ENCODE data around the gene DSTN.

The DSTN gene

DNA sequence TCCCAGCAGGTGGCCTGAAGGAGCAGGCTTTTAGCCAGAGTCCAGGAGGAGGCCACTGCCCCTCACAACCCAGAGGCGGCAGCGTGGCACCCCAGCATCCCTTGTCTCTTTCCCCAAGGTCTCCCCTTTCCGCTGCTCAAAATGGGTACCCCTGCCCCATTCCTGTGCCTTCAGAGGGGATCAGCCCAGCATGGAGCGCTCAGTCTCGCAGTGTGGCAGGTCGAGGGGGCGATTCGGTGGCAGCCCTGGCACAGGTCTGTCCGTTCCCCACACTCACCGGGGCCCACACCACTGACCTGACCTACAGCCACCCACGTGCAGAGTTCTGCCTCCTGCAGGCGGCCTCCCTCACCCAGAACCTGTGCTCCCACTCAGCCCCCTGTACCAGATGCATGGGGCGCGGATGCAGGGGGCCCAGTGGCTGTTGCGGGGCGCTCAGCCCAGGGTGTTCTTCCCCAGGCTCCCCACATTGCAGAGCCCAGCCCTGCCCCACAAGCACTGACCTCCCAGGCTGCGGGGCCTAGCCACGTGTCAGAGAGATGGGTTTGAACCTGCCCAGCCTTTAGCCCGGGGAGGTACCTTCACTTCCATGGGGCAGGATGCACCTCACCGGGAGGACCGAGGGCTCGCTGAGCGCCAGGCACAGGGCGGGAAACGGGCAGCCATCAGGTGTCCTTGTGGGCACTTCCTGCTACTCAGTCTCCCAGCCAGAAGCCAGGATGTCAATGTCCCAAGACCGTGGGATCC lies 41.8 kb downstream of the DSTN start:
- no peak for DNase-seq (ENCODE audit: extremely low spot score)
- no peak for TF ChIP-seq NFRKB (IDR thresholded peaks at IDR 0.05)
- no peak for TF ChIP-seq L3MBTL2 (conservative IDR thresholded peaks at IDR 0.05)
- no peak for TF ChIP-seq TARDBP (IDR thresholded peaks at IDR 0.05)
- no peak for TF ChIP-seq BHLHE40 (IDR thresholded peaks at IDR 0.05; ENCODE audit: borderline replicate concordance)
- no peak for TF ChIP-seq FOXA1 (IDR thresholded peaks at IDR 0.05)
- no peak for TF ChIP-seq SUZ12 (IDR thresholded peaks at IDR 0.05)
- TF ChIP-seq CTBP1 (IDR thresholded peaks at IDR 0.05; ENCODE audit: borderline replicate concordance), result no peak
- TF ChIP-seq SP1 (IDR thresholded peaks at IDR 0.05), result no peak
- TF ChIP-seq ZNF384 (IDR thresholded peaks at IDR 0.05), result no peak
- no peak for TF ChIP-seq ELF4 (IDR thresholded peaks at IDR 0.05)
- no peak for TF ChIP-seq LEF1 (IDR thresholded peaks at IDR 0.05; ENCODE audit: borderline replicate concordance)
- TF ChIP-seq, protein P1, sequence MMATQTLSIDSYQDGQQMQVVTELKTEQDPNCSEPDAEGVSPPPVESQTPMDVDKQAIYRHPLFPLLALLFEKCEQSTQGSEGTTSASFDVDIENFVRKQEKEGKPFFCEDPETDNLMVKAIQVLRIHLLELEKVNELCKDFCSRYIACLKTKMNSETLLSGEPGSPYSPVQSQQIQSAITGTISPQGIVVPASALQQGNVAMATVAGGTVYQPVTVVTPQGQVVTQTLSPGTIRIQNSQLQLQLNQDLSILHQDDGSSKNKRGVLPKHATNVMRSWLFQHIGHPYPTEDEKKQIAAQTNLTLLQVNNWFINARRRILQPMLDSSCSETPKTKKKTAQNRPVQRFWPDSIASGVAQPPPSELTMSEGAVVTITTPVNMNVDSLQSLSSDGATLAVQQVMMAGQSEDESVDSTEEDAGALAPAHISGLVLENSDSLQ (IDR thresholded peaks at IDR 0.05), result no peak
- TF ChIP-seq HDGF (IDR thresholded peaks at IDR 0.05; ENCODE audit: borderline replicate concordance), result no peak
- no peak for TF ChIP-seq ARNT (IDR thresholded peaks at IDR 0.05)
- TF ChIP-seq FOXK2 (IDR thresholded peaks at IDR 0.05), result no peak
- TF ChIP-seq FOXM1 (IDR thresholded peaks at IDR 0.05; ENCODE audit: borderline replicate concordance), result no peak
- CTCF ChIA-PET, result no interaction called here
- POLR2A ChIA-PET, result no interaction called here

DNA sequence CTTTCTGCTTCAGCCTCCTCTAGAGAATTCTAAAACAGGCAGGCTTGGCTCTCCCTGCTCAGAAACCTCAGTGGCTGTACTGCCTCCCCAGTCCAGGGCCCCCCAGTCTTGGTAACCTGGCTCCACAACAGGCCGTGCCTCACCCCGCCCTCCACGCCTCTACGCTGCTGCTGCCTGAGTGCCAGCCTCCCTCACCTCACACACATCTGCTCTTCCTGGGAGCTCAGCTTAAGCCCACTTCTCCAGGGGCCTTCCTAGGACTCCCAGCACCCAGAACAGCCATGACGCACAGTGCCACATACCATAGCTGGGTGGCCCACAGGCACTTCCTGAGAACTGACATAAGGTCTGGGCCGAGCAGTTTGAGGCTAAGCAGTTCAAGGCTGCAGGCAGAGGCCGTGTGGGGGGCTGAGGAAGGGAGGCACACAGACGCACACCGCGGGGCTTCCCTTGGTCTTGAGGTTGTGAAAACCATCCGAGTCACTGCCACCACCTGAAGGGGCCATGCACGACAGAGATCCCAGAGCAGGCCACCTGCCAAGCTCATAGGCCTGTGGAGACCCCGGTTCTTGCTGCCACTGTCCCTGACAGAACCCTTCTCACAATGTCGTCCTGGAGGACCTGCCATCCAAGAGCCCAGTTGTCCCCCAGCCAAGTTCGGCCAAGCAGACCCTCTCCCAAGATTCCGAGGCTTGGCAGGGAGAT lies 42.6 kb downstream of the DSTN start:
- TF ChIP-seq ELF4 (IDR thresholded peaks at IDR 0.05), result no peak
- TF ChIP-seq ARNT (IDR thresholded peaks at IDR 0.05), result no peak
- no peak for TF ChIP-seq SUZ12 (IDR thresholded peaks at IDR 0.05)
- TF ChIP-seq, protein P1 (IDR thresholded peaks at IDR 0.05), result no peak
- TF ChIP-seq ZNF384 (IDR thresholded peaks at IDR 0.05), result no peak
- TF ChIP-seq L3MBTL2 (conservative IDR thresholded peaks at IDR 0.05), result no peak
- TF ChIP-seq BHLHE40 (IDR thresholded peaks at IDR 0.05; ENCODE audit: borderline replicate concordance), result no peak
- no peak for TF ChIP-seq SP1 (IDR thresholded peaks at IDR 0.05)
- TF ChIP-seq NFRKB (IDR thresholded peaks at IDR 0.05), result no peak
- TF ChIP-seq CTBP1 (IDR thresholded peaks at IDR 0.05; ENCODE audit: borderline replicate concordance), result no peak
- no peak for TF ChIP-seq TARDBP (IDR thresholded peaks at IDR 0.05)
- TF ChIP-seq FOXK2 (IDR thresholded peaks at IDR 0.05), result no peak
- TF ChIP-seq HDGF (IDR thresholded peaks at IDR 0.05; ENCODE audit: borderline replicate concordance), result no peak
- no peak for TF ChIP-seq FOXA1 (IDR thresholded peaks at IDR 0.05)
- TF ChIP-seq LEF1 (IDR thresholded peaks at IDR 0.05; ENCODE audit: borderline replicate concordance), result no peak
- TF ChIP-seq FOXM1 (IDR thresholded peaks at IDR 0.05; ENCODE audit: borderline replicate concordance), result no peak
- ChIA-PET POLR2A (interaction anchor here (3.1 kb wide), 1 partner anchor 42 kb away, joined by 11 read pairs; the partner anchor contains the start of gene DSTN), CTCF (interaction anchor here (1.0 kb wide), 1 partner anchor 99 kb away, joined by 5 read pairs; no protein-coding TSS in a partner anchor)
- DNase-seq (ENCODE audit: extremely low spot score), result no peak

DNA sequence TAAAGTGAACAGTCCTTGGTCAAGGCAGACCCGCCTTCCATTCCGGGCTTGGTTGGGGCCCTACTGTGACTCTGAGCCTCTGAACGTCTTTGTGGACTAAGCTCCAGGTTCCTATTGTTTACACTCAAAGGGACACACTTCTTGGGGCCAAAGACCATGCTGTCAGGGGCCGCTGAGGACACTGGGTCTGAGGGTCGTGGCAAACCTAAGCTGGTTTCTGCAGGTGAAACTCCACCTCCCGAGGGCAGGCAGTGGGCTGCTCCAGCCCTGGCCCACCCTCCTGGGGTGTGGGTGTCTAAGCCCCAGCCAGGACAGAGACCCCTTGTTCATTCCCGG lies 43.1 kb downstream of the DSTN start:
- POLR2A ChIA-PET, result interaction anchor here (3.1 kb wide), 1 partner anchor 43 kb away, joined by 11 read pairs; the partner anchor contains the start of gene DSTN
- CTCF ChIA-PET, result interaction anchor here (1.0 kb wide), 1 partner anchor 100 kb away, joined by 5 read pairs; no protein-coding TSS in a partner anchor
- TF ChIP-seq CTBP1 (IDR thresholded peaks at IDR 0.05; ENCODE audit: borderline replicate concordance), result no peak
- TF ChIP-seq TARDBP (IDR thresholded peaks at IDR 0.05), result no peak
- no peak for TF ChIP-seq BHLHE40 (IDR thresholded peaks at IDR 0.05; ENCODE audit: borderline replicate concordance)
- no peak for TF ChIP-seq FOXA1 (IDR thresholded peaks at IDR 0.05)
- no peak for TF ChIP-seq FOXM1 (IDR thresholded peaks at IDR 0.05; ENCODE audit: borderline replicate concordance)
- no peak for TF ChIP-seq ELF4 (IDR thresholded peaks at IDR 0.05)
- TF ChIP-seq FOXK2 (IDR thresholded peaks at IDR 0.05), result no peak
- TF ChIP-seq L3MBTL2 (conservative IDR thresholded peaks at IDR 0.05), result no peak
- TF ChIP-seq, protein P1 (IDR thresholded peaks at IDR 0.05), result no peak
- no peak for TF ChIP-seq HDGF (IDR thresholded peaks at IDR 0.05; ENCODE audit: borderline replicate concordance)
- no peak for TF ChIP-seq NFRKB (IDR thresholded peaks at IDR 0.05)
- TF ChIP-seq ZNF384 (IDR thresholded peaks at IDR 0.05), result no peak
- TF ChIP-seq LEF1 (IDR thresholded peaks at IDR 0.05; ENCODE audit: borderline replicate concordance), result no peak
- no peak for TF ChIP-seq SP1 (IDR thresholded peaks at IDR 0.05)
- no peak for TF ChIP-seq SUZ12 (IDR thresholded peaks at IDR 0.05)
- DNase-seq (ENCODE audit: extremely low spot score), result no peak

DNA sequence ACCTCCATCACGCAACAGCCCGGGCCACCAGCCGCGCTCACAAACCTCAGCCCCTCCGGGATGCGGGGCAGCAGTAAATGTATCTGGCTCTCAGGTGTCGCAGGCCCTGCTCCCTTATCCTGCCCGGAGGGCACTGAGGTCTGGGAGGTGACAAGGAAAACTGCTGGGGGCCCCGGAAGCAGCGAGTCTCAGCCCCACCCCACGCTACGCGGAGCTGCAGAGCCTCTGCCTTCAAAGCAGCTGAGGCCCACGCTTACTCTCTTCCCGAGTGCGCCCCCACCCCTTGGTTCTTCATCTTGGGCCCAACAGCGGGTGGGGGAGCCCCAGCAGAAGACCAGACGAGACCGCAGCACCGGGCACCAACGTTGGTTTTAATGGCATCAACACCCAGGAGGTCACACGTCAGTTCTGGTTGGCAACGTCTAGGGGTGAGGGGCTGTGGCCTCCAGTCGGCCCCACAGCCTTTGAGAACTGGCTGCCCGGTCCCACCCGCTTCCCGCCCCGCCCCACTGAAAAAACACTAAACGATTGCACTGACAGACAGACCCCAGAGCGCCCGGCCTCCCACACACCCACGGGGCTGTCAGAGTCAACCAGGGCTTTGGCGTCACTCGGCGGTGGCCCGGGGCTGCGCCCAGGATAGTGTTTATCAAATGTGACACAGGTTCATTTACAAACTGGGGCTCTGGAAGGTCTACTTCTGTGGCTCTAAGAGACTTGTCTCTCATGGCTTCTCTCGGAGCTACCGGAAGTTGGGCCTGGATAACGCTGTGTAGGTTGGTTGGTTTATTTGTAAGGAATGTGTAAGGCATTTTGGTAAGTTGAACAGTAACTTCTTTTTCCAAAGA lies 43.7 kb downstream of the DSTN start:
- POLR2A ChIA-PET, result interaction anchor here (3.1 kb wide), 1 partner anchor 43 kb away, joined by 11 read pairs; the partner anchor contains the start of gene DSTN
- no peak for TF ChIP-seq HDGF (IDR thresholded peaks at IDR 0.05; ENCODE audit: borderline replicate concordance)
- no peak for TF ChIP-seq SUZ12 (IDR thresholded peaks at IDR 0.05)
- no peak for TF ChIP-seq FOXA1 (IDR thresholded peaks at IDR 0.05)
- TF ChIP-seq TARDBP (IDR thresholded peaks at IDR 0.05), result no peak
- no peak for TF ChIP-seq L3MBTL2 (conservative IDR thresholded peaks at IDR 0.05)
- TF ChIP-seq FOXK2 (IDR thresholded peaks at IDR 0.05), result no peak
- no peak for TF ChIP-seq ARNT (IDR thresholded peaks at IDR 0.05)
- no peak for TF ChIP-seq CTBP1 (IDR thresholded peaks at IDR 0.05; ENCODE audit: borderline replicate concordance)
- no peak for TF ChIP-seq ZNF384 (IDR thresholded peaks at IDR 0.05)
- no peak for TF ChIP-seq NFRKB (IDR thresholded peaks at IDR 0.05)
- TF ChIP-seq LEF1 (IDR thresholded peaks at IDR 0.05; ENCODE audit: borderline replicate concordance), result no peak
- TF ChIP-seq SP1 (IDR thresholded peaks at IDR 0.05), result no peak
- TF ChIP-seq, protein P1 (IDR thresholded peaks at IDR 0.05), result no peak
- no peak for TF ChIP-seq BHLHE40 (IDR thresholded peaks at IDR 0.05; ENCODE audit: borderline replicate concordance)
- no peak for TF ChIP-seq ELF4 (IDR thresholded peaks at IDR 0.05)
- no peak for TF ChIP-seq FOXM1 (IDR thresholded peaks at IDR 0.05; ENCODE audit: borderline replicate concordance)
- CTCF ChIA-PET, result interaction anchor here (1.0 kb wide), 1 partner anchor 100 kb away, joined by 5 read pairs; no protein-coding TSS in a partner anchor
- no peak for DNase-seq (ENCODE audit: extremely low spot score)
